Central memory CD8-positive, alpha-beta T cell (primary cell): ENCODE data around the gene DDIT3.

Experiments
- ATAC-seq: fragments of 150-1000 bp; cut with Tn5 transposase; replicated peaks from 2 replicates; pipeline ENCODE4 v1.10.0; 2022; ENCODE audit warnings: mild to moderate bottlenecking, moderate FRiP score, moderate number of reproducible peaks; ENCODE audit not compliant: poor library complexity, severe bottlenecking; ENCODE audit errors: extremely low read depth
- DNase-seq, 2 donors: peaks; one replicate each; pipeline ENCODE4 v3.0.0; 2021; ENCODE audit warnings: low spot score in 2 of 2
- H3K27ac Mint-ChIP-seq: one replicate; pipeline ENCODE4 v1.8.0; 2022; ENCODE audit warnings: low read depth, mild to moderate bottlenecking, moderate library complexity, mixed read lengths
- H3K27me3 Mint-ChIP-seq: one replicate; pipeline ENCODE4 v1.8.0; 2022; ENCODE audit warnings: mixed read lengths
- H3K36me3 Mint-ChIP-seq: one replicate; pipeline ENCODE4 v1.8.0; 2022; ENCODE audit warnings: mild to moderate bottlenecking, moderate library complexity, mixed read lengths; ENCODE audit not compliant: insufficient read depth
- H3K4me1 Mint-ChIP-seq: one replicate; pipeline ENCODE4 v1.8.0; 2022; ENCODE audit warnings: mixed read lengths
- H3K4me3 Mint-ChIP-seq: one replicate; pipeline ENCODE4 v1.8.0; 2022; ENCODE audit warnings: mild to moderate bottlenecking, moderate library complexity, mixed read lengths
- H3K9me3 Mint-ChIP-seq: one replicate; pipeline ENCODE4 v1.8.0; 2022; ENCODE audit warnings: mixed read lengths

DDIT3 gene

DNA sequence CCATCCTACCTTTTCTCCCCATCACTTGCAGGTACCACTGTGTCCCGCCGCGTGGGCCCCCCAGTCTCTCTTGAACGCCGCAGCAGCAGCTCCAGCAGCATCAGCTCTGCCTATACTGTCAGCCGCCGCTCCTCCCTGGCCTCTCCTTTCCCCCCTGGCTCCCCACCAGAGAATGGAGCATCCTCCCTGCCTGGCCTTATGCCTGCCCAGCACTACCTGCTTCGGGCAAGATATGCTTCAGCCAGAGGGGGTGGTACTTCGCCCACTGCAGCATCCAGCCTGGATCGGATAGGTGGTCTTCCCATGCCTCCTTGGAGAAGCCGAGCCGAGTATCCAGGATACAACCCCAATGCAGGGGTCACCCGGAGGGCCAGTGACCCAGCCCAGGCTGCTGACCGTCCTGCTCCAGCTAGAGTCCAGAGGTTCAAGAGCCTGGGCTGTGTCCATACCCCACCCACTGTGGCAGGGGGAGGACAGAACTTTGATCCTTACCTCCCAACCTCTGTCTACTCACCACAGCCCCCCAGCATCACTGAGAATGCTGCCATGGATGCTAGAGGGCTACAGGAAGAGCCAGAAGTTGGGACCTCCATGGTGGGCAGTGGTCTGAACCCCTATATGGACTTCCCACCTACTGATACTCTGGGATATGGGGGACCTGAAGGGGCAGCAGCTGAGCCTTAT lies 49.9 kb downstream of the DDIT3 start:
- Mint-ChIP-seq H3K36me3 (peaks cover 46% of the 10 kb centered on the region), H3K4me1 (peaks cover 46% of the 10 kb centered on the region)

DNA sequence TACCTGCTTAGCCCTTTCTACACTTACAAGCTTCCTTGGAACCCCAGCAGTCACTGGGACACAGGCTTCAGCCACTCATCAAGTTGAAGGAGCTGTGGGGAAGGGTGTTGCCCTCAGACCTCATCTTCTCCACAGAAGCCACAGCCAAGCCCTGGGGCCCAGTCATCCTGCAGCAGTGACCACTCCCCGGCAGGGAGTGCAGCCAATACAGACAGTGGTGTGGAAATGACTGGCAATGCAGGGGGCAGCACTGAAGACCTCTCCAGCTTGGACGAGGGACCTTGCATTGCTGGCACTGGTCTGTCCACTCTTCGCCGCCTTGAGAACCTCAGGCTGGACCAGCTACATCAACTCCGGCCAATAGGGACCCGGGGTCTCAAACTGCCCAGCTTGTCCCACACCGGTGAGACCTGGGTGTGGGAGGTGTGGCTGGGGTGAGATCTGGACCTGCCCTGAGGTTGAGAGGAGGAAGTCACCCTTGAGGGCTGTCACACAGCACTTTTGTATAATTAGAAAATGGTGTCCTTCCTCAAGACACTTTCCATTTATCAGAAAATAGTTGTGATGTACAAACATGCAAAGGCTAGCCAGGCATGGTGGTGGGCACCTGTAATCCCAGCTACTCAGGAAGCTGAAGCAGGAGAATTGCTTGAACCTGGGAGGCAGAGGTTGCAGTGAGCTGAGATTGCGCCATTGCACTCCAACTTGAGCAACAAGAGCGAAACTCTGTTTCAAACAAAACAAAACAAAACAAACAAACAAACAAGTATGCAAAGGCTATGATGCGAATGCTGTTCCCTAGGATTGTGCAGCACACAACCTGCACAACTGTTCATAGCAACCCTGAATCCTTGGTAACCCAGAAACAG lies 50.8 kb downstream of the DDIT3 start:
- no peak for ATAC-seq
- Mint-ChIP-seq H3K27ac (no peak overlapping the region), H3K27me3 (no peaks in the 10 kb centered on the region), H3K36me3 (peaks cover 41% of the 10 kb centered on the region), H3K9me3 (no peaks in the 10 kb centered on the region), H3K4me3 (no peak overlapping the region), H3K4me1 (peaks cover 41% of the 10 kb centered on the region)
- no peak for DNase-seq

More for the DNA sequence above, 49.9 kb downstream of the DDIT3 start:
- no peak for ATAC-seq
- no peak overlapping the region for H3K27ac Mint-ChIP-seq
- no peaks in the 10 kb centered on the region for H3K9me3 Mint-ChIP-seq
- no peaks in the 10 kb centered on the region for H3K27me3 Mint-ChIP-seq
- no peak overlapping the region for H3K4me3 Mint-ChIP-seq
- no peak for DNase-seq

DNA sequence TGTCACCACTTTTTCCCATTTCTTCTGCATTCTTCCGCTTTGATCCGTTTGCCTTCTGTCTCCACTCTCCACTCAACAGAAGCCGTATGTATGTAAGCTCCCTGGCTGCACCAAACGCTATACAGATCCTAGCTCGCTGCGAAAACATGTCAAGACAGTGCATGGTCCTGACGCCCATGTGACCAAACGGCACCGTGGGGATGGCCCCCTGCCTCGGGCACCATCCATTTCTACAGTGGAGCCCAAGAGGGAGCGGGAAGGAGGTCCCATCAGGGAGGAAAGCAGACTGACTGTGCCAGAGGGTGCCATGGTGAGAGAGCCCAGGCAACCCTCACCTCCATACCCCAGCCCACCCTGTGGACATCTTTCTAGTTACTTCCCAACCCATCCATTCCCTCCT lies 52.4 kb downstream of the DDIT3 start:
- no peak overlapping the region for H3K27ac Mint-ChIP-seq
- DNase-seq = no peak
- peaks cover 24% of the 10 kb centered on the region for H3K36me3 Mint-ChIP-seq
- H3K4me1 Mint-ChIP-seq = peaks cover 38% of the 10 kb centered on the region
- H3K27me3 Mint-ChIP-seq = no peaks in the 10 kb centered on the region
- H3K4me3 Mint-ChIP-seq = no peak overlapping the region
- ATAC-seq = no peak
- H3K9me3 Mint-ChIP-seq = no peaks in the 10 kb centered on the region

DNA sequence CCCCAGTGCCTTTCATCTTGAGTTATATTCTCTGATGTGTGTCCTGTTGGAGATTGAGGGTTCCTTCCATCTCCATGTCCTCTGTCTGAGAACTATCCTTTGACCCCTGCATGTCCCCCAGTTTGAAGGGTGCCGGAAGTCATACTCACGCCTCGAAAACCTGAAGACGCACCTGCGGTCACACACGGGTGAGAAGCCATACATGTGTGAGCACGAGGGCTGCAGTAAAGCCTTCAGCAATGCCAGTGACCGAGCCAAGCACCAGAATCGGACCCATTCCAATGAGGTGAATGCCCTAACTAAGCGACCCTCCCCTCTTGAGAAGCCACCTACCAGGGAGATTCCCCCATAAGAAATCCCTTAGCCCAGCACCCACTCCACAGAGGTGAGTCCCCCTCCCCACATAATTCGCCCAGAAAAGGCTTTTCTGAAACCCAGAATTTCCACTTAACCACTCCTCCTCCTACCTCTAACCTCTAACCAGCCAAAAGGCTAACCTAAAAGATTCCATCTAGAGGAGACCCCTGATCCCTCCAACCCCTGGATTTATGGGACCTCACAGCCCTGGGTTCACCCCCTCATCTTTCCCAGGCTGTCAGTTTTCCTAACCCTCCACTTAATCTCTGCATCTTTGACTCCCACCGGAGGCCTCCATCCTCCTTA lies 53.0 kb downstream of the DDIT3 start:
- no peak for ATAC-seq
- no peaks in the 10 kb centered on the region for H3K27me3 Mint-ChIP-seq
- H3K4me1 Mint-ChIP-seq = peaks cover 41% of the 10 kb centered on the region
- H3K36me3 Mint-ChIP-seq = peaks cover 23% of the 10 kb centered on the region
- DNase-seq = no peak
- no peaks in the 10 kb centered on the region for H3K9me3 Mint-ChIP-seq
- H3K4me3 Mint-ChIP-seq = no peak overlapping the region
- H3K27ac Mint-ChIP-seq = no peak overlapping the region
